Measurements from ENCODE around the gene RNASET2.
A peak's percentile ranks its signal among the peaks of the same experiment; 100 is the strongest.

RNASET2 gene

GRCh38 chr6:166999145-166999883 is 43.0 kb upstream of the RNASET2 start, which contains the start of gene CEP43:
CEP43 (plus strand) TSS chr6:166999397; CDS start chr6:166999413, 16 bp downstream.
- H2BK15ac ChIP-seq (ENCODE audit: low read length), result no peak within 1 kb of the TSS
- H3K9me3 ChIP-seq (replicated peaks in 1 of 2; ENCODE audit: control insufficient read depth in 2 of 2, insufficient read depth in 1 of 2, low read depth in 1 of 2, low read length in 2 of 2), result peaks cover 3 to 5% of the 10 kb centered on the region in 2 donors
- peak within 1 kb of the TSS; percentile 100 for H3K4me2 ChIP-seq (ENCODE audit: insufficient read depth, low read length, poor library complexity, severe bottlenecking)
- DNase-seq (ENCODE audit: low spot score), result peak; percentile 97
- peak within 1 kb of the TSS; percentile 99 for H3K18ac ChIP-seq (ENCODE audit: low read length)
- peak within 1 kb of the TSS; percentile 89 for H3K14ac ChIP-seq (ENCODE audit: low read length)
- peaks cover 16% of the 10 kb centered on the region for H3K79me1 ChIP-seq (ENCODE audit: low read depth, low read length)
- H3K4me3 ChIP-seq (ENCODE audit: low read length in 2 of 2), result peak within 1 kb of the TSS; percentile 89 to 98
- peak within 1 kb of the TSS; percentile 79 for H2AK5ac ChIP-seq (ENCODE audit: low read depth, low read length)
- peak within 1 kb of the TSS; percentile 96 for H3K23ac ChIP-seq (ENCODE audit: low read depth, low read length, poor library complexity)
- H3K36me3 ChIP-seq (replicated peaks in 1 of 2; ENCODE audit: control insufficient read depth in 2 of 2, insufficient read depth in 2 of 2, low read length in 2 of 2), result peaks cover 17 to 69% of the 10 kb centered on the region in 2 donors
- peak within 1 kb of the TSS; percentile 47 for H2BK120ac ChIP-seq (ENCODE audit: low read depth, low read length)
- WGBS, 2 donors (ENCODE audit: extremely low coverage in 2 of 2, insufficient read length in 2 of 2, insufficient replicate concordance in 1 of 2), result no CpG with 5 or more reads among the region's 93 CpGs
- H3K4ac ChIP-seq (ENCODE audit: low read length), result no peak within 1 kb of the TSS
- H3K27me3 ChIP-seq (ENCODE audit: control insufficient read depth in 3 of 3, insufficient read depth in 3 of 3, low read depth in 1 of 3, low read length in 3 of 3), result no peaks in the 10 kb centered on the region
- H3K4me1 ChIP-seq (ENCODE audit: control insufficient read depth in 2 of 2, insufficient read depth in 1 of 2, low read depth in 1 of 2, low read length in 2 of 2), result peaks cover 8 to 12% of the 10 kb centered on the region in 2 donors
- H4K91ac ChIP-seq (ENCODE audit: low read depth, low read length, poor library complexity), result no peak within 1 kb of the TSS
- H2AFZ ChIP-seq (ENCODE audit: low read length), result peak within 1 kb of the TSS; percentile 97
- H3K9ac ChIP-seq (ENCODE audit: low read depth, low read length, poor library complexity), result peak within 1 kb of the TSS; percentile 99
- H4K8ac ChIP-seq (ENCODE audit: low read depth, low read length), result peak within 1 kb of the TSS; percentile 82
- H2BK5ac ChIP-seq (ENCODE audit: low read length), result peak within 1 kb of the TSS; percentile 94
- H3K27ac ChIP-seq (replicated peaks; ENCODE audit: low read length), result peak within 1 kb of the TSS; percentile 77
- peak within 1 kb of the TSS; percentile 22 for H2BK12ac ChIP-seq (ENCODE audit: low read length)

GRCh38 chr6:166998256-166999144 is 42.1 kb upstream of the RNASET2 start:
- no CpG with 5 or more reads among the region's 96 CpGs for WGBS, 2 donors (ENCODE audit: extremely low coverage in 2 of 2, insufficient read length in 2 of 2, insufficient replicate concordance in 1 of 2)
- H3K79me1 ChIP-seq (ENCODE audit: low read depth, low read length), result peaks cover 16% of the 10 kb centered on the region
- peak overlapping the region; percentile 98 for H3K9ac ChIP-seq (ENCODE audit: low read depth, low read length, poor library complexity)
- peak overlapping the region; percentile 70 for H2AK5ac ChIP-seq (ENCODE audit: low read depth, low read length)
- H3K9me3 ChIP-seq (replicated peaks in 1 of 2; ENCODE audit: control insufficient read depth in 2 of 2, insufficient read depth in 1 of 2, low read depth in 1 of 2, low read length in 2 of 2), result peaks cover 3 to 5% of the 10 kb centered on the region in 2 donors
- peak overlapping the region; percentile 82 for H4K8ac ChIP-seq (ENCODE audit: low read depth, low read length)
- peak overlapping the region; percentile 87 to 98 for H3K4me3 ChIP-seq (ENCODE audit: low read length in 2 of 2)
- peak overlapping the region; percentile 47 for H2BK120ac ChIP-seq (ENCODE audit: low read depth, low read length)
- peak overlapping the region; percentile 94 for H2BK5ac ChIP-seq (ENCODE audit: low read length)
- no peak overlapping the region for H3K4ac ChIP-seq (ENCODE audit: low read length)
- H2BK15ac ChIP-seq (ENCODE audit: low read length), result no peak overlapping the region
- H4K91ac ChIP-seq (ENCODE audit: low read depth, low read length, poor library complexity), result no peak overlapping the region
- H3K27ac ChIP-seq (replicated peaks; ENCODE audit: low read length), result peak overlapping the region; percentile 77
- H3K14ac ChIP-seq (ENCODE audit: low read length), result peak overlapping the region; percentile 82
- peak overlapping the region; percentile 100 for H3K4me2 ChIP-seq (ENCODE audit: insufficient read depth, low read length, poor library complexity, severe bottlenecking)
- H3K27me3 ChIP-seq (ENCODE audit: control insufficient read depth in 3 of 3, insufficient read depth in 3 of 3, low read depth in 1 of 3, low read length in 3 of 3), result no peaks in the 10 kb centered on the region
- H3K36me3 ChIP-seq (replicated peaks in 1 of 2; ENCODE audit: control insufficient read depth in 2 of 2, insufficient read depth in 2 of 2, low read length in 2 of 2), result peaks cover 17 to 66% of the 10 kb centered on the region in 2 donors
- peaks cover 8 to 12% of the 10 kb centered on the region in 2 donors for H3K4me1 ChIP-seq (ENCODE audit: control insufficient read depth in 2 of 2, insufficient read depth in 1 of 2, low read depth in 1 of 2, low read length in 2 of 2)
- H3K23ac ChIP-seq (ENCODE audit: low read depth, low read length, poor library complexity), result peak overlapping the region; percentile 96
- H2AFZ ChIP-seq (ENCODE audit: low read length), result peak overlapping the region; percentile 94
- peak overlapping the region; percentile 97 for H3K18ac ChIP-seq (ENCODE audit: low read length)
- DNase-seq (ENCODE audit: low spot score), result peak; percentile 21
- peak overlapping the region; percentile 22 for H2BK12ac ChIP-seq (ENCODE audit: low read length)

DNA sequence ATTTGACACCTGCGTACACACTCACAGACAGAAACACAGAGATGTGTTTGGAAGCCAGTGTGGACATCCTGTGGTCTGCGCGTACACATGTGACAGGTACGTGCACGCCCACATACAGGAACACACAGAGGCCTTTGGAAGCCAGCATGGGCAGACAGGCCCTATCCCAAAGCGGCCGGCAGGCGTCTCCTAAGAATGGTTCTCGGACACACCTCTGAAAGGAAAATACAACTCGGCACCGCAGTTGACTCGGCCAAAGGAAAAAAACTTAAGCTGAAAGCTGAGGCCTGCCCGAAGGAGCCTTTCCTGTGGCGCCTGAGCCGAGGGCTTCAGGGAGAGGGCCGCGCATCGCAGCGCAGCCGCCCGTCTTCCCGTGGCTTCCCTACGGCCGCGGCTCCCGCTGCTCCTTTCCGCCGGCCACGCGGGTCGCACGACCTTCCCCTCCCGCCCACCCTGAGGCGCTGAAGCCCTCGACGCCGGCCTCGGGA is 41.5 kb upstream of the RNASET2 start:
- Histone ChIP-seq H3K4me3 (ENCODE audit: low read length in 2 of 2) (peak overlapping the region; percentile 87 to 98), H4K91ac (ENCODE audit: low read depth, low read length, poor library complexity) (no peak overlapping the region), H2BK12ac (ENCODE audit: low read length) (no peak overlapping the region), H3K27ac (replicated peaks; ENCODE audit: low read length) (no peak overlapping the region), H2BK120ac (ENCODE audit: low read depth, low read length) (no peak overlapping the region), H3K18ac (ENCODE audit: low read length) (peak overlapping the region; percentile 91), H3K4me1 (ENCODE audit: control insufficient read depth in 2 of 2, insufficient read depth in 1 of 2, low read depth in 1 of 2, low read length in 2 of 2) (peaks cover 8 to 12% of the 10 kb centered on the region in 2 donors), H2AFZ (ENCODE audit: low read length) (peak overlapping the region; percentile 94), H3K9ac (ENCODE audit: low read depth, low read length, poor library complexity) (peak overlapping the region; percentile 98), H3K9me3 (replicated peaks in 1 of 2; ENCODE audit: control insufficient read depth in 2 of 2, insufficient read depth in 1 of 2, low read depth in 1 of 2, low read length in 2 of 2) (peaks cover 4 to 5% of the 10 kb centered on the region in 2 donors), H3K27me3 (ENCODE audit: control insufficient read depth in 3 of 3, insufficient read depth in 3 of 3, low read depth in 1 of 3, low read length in 3 of 3) (no peaks in the 10 kb centered on the region), H2BK5ac (ENCODE audit: low read length) (no peak overlapping the region), H4K8ac (ENCODE audit: low read depth, low read length) (no peak overlapping the region), H3K14ac (ENCODE audit: low read length) (no peak overlapping the region), H3K4me2 (ENCODE audit: insufficient read depth, low read length, poor library complexity, severe bottlenecking) (peak overlapping the region; percentile 100), H3K23ac (ENCODE audit: low read depth, low read length, poor library complexity) (peak overlapping the region; percentile 11), H3K79me1 (ENCODE audit: low read depth, low read length) (peaks cover 16% of the 10 kb centered on the region), H3K4ac (ENCODE audit: low read length) (no peak overlapping the region), H2AK5ac (ENCODE audit: low read depth, low read length) (peak overlapping the region; percentile 70), H2BK15ac (ENCODE audit: low read length) (no peak overlapping the region), H3K36me3 (replicated peaks in 1 of 2; ENCODE audit: control insufficient read depth in 2 of 2, insufficient read depth in 2 of 2, low read length in 2 of 2) (peaks cover 17 to 64% of the 10 kb centered on the region in 2 donors)
- no CpG with 5 or more reads among the region's 38 CpGs for whole genome bisulfite sequencing, 2 donors (ENCODE audit: extremely low coverage in 2 of 2, insufficient read length in 2 of 2, insufficient replicate concordance in 1 of 2)
- peak; percentile 42 for DNase-seq (ENCODE audit: low spot score)
